HepG2 (cell line): Measurements from ENCODE around the gene PGPEP1. TPM values are rescaled to one million over a fixed set of nuclear protein-coding genes. Genes with fewer than 3 reads are reported as not detected.

ENCODE experiments used
- CBX5 ChIP-seq: sonication (generic); formaldehyde crosslinking; IDR thresholded peaks from 2 replicates; pipeline ENCODE4 v1.4.0; 2020; ENCODE audit warnings: missing genetic modification reagents, borderline replicate concordance
- GMEB1 ChIP-seq: sonication (generic); formaldehyde crosslinking; IDR thresholded peaks from 2 replicates; pipeline ENCODE4 v1.5.1; 2020; ENCODE audit warnings: missing genetic modification reagents, mild to moderate bottlenecking, borderline replicate concordance
- MAFK ChIP-seq, 2 experiments: IDR thresholded peaks in 1 of 2; conservative IDR thresholded peaks in 1 of 2; 2 replicates each; pipeline ENCODE4 v1.6.1; 2011; ENCODE audit warnings: improper control_type of control experiment in 2 of 2, low read length in 2 of 2
- MAX ChIP-seq: IDR thresholded peaks from 2 replicates; pipeline ENCODE4 v1.6.1; 2012; ENCODE audit warnings: inconsistent platforms
- MTA1 ChIP-seq: sonication (generic); formaldehyde crosslinking; IDR thresholded peaks from 2 replicates; pipeline ENCODE4 v1.4.0; 2020; ENCODE audit warnings: missing genetic modification reagents, mild to moderate bottlenecking, borderline replicate concordance
- ZFP36L1 ChIP-seq: sonication (generic); formaldehyde crosslinking; IDR thresholded peaks from 2 replicates; pipeline ENCODE4 v1.8.0; 2022; ENCODE audit warnings: mild to moderate bottlenecking, missing genetic modification reagents, moderate library complexity
- ZNF362 ChIP-seq: sonication (generic); formaldehyde crosslinking; IDR thresholded peaks from 2 replicates; pipeline ENCODE4 v1.4.0; 2020; ENCODE audit warnings: missing genetic modification reagents, mild to moderate bottlenecking, borderline replicate concordance
- ZNF784 ChIP-seq: sonication (generic); formaldehyde crosslinking; IDR thresholded peaks from 2 replicates; pipeline ENCODE4 v1.5.1; 2020; ENCODE audit warnings: missing genetic modification reagents, mild to moderate bottlenecking, borderline replicate concordance
- polyA plus RNA-seq, 8 experiments: library from polyadenylated mRNA; depleted of rRNA in 3 of 8; stranded (reverse) in 7 of 8; unstranded in 1 of 8; fragments of >200 nt; fragmentation: Illumina TruSeq in 4 of 8; extraction: Trizol in 4 of 8; gene quantifications; 2 replicates each; pipeline versions ENCODE4 v1.2.1 to v1.2.3, GENCODE V29; 2011 to 2016; ENCODE audit warnings: low read depth in 4 of 8, missing spikeins in 1 of 8, mixed read lengths in 1 of 8; ENCODE audit not compliant: insufficient read depth in 1 of 8
- total RNA-seq, 5 experiments: library from RNA; depleted of rRNA; stranded (reverse); fragments of >200 nt; fragmentation: Illumina TruSeq; extraction: Trizol; gene quantifications; 2 replicates each; pipeline ENCODE4 v1.2.3, GENCODE V29; 2016; ENCODE audit warnings: low read depth in 1 of 5
- TF ChIP-seq, protein P1 (sequence below): sonication (generic); formaldehyde crosslinking; IDR thresholded peaks from 2 replicates; pipeline ENCODE4 v1.5.1; 2020; ENCODE audit warnings: mild to moderate bottlenecking, missing genetic modification reagents, moderate library complexity
- TF ChIP-seq, protein P2 (sequence below): sonication (generic); formaldehyde crosslinking; IDR thresholded peaks from 2 replicates; pipeline ENCODE4 v1.5.0; 2020; ENCODE audit warnings: missing genetic modification reagents
- TF ChIP-seq, protein P3 (sequence below): sonication (generic); formaldehyde crosslinking; IDR thresholded peaks from 2 replicates; pipeline ENCODE4 v1.5.1; 2020; ENCODE audit warnings: mild to moderate bottlenecking, missing genetic modification reagents, borderline replicate concordance
- TF ChIP-seq, protein P4 (sequence below): sonication (generic); formaldehyde crosslinking; IDR thresholded peaks from 2 replicates; pipeline ENCODE4 v1.4.0; 2020; ENCODE audit warnings: missing genetic modification reagents, borderline replicate concordance

PGPEP1 gene
- total and polyA plus RNA-seq, 2 of the 13 experiments (the other 11 are each of a cell fraction or from before 2014, with no cell fraction given), result 53.1 to 56.6 TPM

DNA sequence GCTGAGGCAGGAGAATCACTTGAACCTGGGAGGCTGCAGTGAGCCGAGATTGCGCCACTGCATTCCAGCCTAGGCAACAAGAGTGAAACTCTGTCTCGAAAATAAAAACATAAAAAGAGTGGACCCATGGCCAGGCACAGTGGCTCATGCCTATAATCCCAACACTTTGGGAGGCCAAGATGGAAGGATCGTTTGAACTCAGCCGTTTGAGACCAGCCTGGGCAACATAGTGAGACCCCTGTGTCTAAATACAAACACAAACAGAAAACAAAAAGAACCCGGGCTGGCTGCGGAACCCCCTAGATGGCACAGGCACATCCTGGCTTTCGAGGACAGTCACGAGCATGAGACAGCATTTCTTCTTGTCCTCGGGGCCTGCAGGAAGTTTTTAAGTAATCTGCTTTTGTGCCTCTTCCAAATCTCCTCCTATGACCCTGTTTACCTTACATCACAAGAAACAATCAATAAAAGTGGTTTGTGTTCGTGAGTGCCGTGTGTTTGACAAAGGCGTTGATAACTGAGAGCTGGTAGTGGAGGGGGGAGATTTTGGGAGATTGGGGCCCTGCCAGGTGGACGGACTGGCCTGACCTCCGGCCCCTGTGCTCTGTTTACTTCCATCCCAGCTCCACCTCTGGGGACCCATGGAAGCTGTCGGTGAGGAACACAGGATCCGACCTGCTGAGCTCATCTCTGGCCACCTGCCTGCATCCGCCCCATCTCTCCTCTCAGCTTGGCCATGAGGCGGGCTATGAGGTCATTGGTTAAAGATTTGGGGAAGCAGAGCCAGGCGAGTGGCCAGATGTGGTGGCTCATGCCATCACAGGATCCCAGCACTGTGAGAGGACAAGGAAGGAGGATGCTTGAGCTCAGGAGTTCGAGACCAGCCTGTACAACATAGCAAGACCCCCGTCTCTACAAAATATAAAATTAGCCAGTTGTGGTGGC, 39.7 kb downstream of the PGPEP1 start (continued):
- TF ChIP-seq ZNF784 (CRISPR knock-in tag) (peak; percentile 90; the same call in 1 of the 2 replicates), MAX (peak; percentile 89), CBX5 (CRISPR knock-in tag) (peak; percentile 68; the same call in 1 of the 2 replicates), MTA1 (CRISPR knock-in tag) (peak; percentile 95), ZFP36L1 (CRISPR knock-in tag) (peak; percentile 65), GMEB1 (CRISPR knock-in tag) (peak; percentile 78), ZNF362 (CRISPR knock-in tag) (peak; percentile 78; the same call in 1 of the 2 replicates), MAFK (conservative IDR thresholded peaks at IDR 0.05 in 1 of 2, IDR thresholded peaks at IDR 0.05 in 1 of 2; ENCODE audit: low read length in 2 of 2) (peak; percentile 17 to 29; a peak in 1 of 4 replicates)
- TF ChIP-seq, protein P1, sequence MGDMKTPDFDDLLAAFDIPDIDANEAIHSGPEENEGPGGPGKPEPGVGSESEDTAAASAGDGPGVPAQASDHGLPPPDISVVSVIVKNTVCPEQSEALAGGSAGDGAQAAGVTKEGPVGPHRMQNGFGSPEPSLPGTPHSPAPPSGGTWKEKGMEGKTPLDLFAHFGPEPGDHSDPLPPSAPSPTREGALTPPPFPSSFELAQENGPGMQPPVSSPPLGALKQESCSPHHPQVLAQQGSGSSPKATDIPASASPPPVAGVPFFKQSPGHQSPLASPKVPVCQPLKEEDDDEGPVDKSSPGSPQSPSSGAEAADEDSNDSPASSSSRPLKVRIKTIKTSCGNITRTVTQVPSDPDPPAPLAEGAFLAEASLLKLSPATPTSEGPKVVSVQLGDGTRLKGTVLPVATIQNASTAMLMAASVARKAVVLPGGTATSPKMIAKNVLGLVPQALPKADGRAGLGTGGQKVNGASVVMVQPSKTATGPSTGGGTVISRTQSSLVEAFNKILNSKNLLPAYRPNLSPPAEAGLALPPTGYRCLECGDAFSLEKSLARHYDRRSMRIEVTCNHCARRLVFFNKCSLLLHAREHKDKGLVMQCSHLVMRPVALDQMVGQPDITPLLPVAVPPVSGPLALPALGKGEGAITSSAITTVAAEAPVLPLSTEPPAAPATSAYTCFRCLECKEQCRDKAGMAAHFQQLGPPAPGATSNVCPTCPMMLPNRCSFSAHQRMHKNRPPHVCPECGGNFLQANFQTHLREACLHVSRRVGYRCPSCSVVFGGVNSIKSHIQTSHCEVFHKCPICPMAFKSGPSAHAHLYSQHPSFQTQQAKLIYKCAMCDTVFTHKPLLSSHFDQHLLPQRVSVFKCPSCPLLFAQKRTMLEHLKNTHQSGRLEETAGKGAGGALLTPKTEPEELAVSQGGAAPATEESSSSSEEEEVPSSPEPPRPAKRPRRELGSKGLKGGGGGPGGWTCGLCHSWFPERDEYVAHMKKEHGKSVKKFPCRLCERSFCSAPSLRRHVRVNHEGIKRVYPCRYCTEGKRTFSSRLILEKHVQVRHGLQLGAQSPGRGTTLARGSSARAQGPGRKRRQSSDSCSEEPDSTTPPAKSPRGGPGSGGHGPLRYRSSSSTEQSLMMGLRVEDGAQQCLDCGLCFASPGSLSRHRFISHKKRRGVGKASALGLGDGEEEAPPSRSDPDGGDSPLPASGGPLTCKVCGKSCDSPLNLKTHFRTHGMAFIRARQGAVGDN (CRISPR knock-in tag), result peak; percentile 100
- TF ChIP-seq, protein P2, sequence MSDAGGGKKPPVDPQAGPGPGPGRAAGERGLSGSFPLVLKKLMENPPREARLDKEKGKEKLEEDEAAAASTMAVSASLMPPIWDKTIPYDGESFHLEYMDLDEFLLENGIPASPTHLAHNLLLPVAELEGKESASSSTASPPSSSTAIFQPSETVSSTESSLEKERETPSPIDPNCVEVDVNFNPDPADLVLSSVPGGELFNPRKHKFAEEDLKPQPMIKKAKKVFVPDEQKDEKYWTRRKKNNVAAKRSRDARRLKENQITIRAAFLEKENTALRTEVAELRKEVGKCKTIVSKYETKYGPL (CRISPR knock-in tag), result peak; percentile 32; the same call in 1 of the 2 replicates
- TF ChIP-seq, protein P3, sequence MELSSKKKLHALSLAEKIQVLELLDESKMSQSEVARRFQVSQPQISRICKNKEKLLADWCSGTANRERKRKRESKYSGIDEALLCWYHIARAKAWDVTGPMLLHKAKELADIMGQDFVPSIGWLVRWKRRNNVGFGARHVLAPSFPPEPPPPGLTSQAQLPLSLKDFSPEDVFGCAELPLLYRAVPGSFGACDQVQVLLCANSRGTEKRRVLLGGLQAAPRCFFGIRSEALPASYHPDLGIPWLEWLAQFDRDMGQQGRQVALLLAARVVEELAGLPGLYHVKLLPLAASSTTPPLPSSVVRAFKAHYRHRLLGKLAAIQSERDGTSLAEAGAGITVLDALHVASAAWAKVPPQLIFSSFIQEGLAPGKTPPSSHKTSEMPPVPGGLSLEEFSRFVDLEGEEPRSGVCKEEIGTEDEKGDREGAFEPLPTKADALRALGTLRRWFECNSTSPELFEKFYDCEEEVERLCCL (CRISPR knock-in tag), result no peak
- TF ChIP-seq, protein P4, sequence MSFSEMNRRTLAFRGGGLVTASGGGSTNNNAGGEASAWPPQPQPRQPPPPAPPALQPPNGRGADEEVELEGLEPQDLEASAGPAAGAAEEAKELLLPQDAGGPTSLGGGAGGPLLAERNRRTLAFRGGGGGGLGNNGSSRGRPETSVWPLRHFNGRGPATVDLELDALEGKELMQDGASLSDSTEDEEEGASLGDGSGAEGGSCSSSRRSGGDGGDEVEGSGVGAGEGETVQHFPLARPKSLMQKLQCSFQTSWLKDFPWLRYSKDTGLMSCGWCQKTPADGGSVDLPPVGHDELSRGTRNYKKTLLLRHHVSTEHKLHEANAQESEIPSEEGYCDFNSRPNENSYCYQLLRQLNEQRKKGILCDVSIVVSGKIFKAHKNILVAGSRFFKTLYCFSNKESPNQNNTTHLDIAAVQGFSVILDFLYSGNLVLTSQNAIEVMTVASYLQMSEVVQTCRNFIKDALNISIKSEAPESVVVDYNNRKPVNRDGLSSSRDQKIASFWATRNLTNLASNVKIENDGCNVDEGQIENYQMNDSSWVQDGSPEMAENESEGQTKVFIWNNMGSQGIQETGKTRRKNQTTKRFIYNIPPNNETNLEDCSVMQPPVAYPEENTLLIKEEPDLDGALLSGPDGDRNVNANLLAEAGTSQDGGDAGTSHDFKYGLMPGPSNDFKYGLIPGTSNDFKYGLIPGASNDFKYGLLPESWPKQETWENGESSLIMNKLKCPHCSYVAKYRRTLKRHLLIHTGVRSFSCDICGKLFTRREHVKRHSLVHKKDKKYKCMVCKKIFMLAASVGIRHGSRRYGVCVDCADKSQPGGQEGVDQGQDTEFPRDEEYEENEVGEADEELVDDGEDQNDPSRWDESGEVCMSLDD, result no peak; the same call in 1 of the 2 replicates
